Small intestine (tissue), 7 donors: ENCODE data around the gene MYCBPAP. TPM values are rescaled to one million over a fixed set of nuclear protein-coding genes. Genes with fewer than 3 reads are reported as not detected.

Experiments
- DNase-seq, 2 donors: peaks; one replicate each; pipeline versions ENCODE4 v3.0.0 to v3.0.0-alpha.2; 2013
- FAIRE-seq: peaks from 2 replicates; lab custom pipeline; 2012; peaks lifted over from hg19 to GRCh38; lab: Jason Lieb, UNC
- H3K27ac ChIP-seq, 3 donors: one replicate each; pipeline ENCODE4 v1.5.1; 2013; ENCODE audit warnings: low read length in 2 of 3, mild to moderate bottlenecking in 2 of 3, control low read depth in 1 of 3, inconsistent platforms in 1 of 3, low read depth in 1 of 3, moderate library complexity in 1 of 3
- H3K27me3 ChIP-seq, 3 donors: one replicate each; pipeline ENCODE4 v1.6.1; 2013; ENCODE audit warnings: low read length in 3 of 3, inconsistent platforms in 1 of 3; ENCODE audit not compliant: control insufficient read depth in 3 of 3, insufficient read depth in 3 of 3
- H3K36me3 ChIP-seq, 3 donors: one replicate each; pipeline ENCODE4 v1.6.1; 2013; ENCODE audit warnings: low read length in 3 of 3, inconsistent platforms in 1 of 3, low read depth in 1 of 3, mild to moderate bottlenecking in 1 of 3, moderate library complexity in 1 of 3; ENCODE audit not compliant: control insufficient read depth in 3 of 3, insufficient read depth in 2 of 3
- H3K4me1 ChIP-seq, 3 donors: one replicate each; pipeline ENCODE4 v1.6.1; 2013; ENCODE audit warnings: low read length in 2 of 3, inconsistent platforms in 1 of 3, low read depth in 1 of 3, mild to moderate bottlenecking in 1 of 3, moderate library complexity in 1 of 3; ENCODE audit not compliant: control insufficient read depth in 3 of 3, insufficient read depth in 2 of 3
- H3K4me3 ChIP-seq, 3 donors: one replicate each; pipeline ENCODE4 v1.5.1; 2013; ENCODE audit warnings: low read length in 3 of 3, control low read depth in 1 of 3, inconsistent platforms in 1 of 3, low read depth in 1 of 3, mild to moderate bottlenecking in 1 of 3, moderate library complexity in 1 of 3
- H3K9me3 ChIP-seq, 2 donors: one replicate each; pipeline ENCODE4 v1.6.1; 2013; ENCODE audit warnings: low read depth in 1 of 2, low read length in 1 of 2; ENCODE audit not compliant: control insufficient read depth in 2 of 2, insufficient read depth in 1 of 2
- WGBS, 3 donors: extraction: QIAGEN DNeasy Blood & Tissue Kit; methylation state at CpG; one replicate each; pipeline ENCODE4 v1.1.7; 2013; 5-methylcytosine and 5-hydroxymethylcytosine counted together
- polyA plus RNA-seq, 4 donors: library from polyadenylated mRNA; stranded (reverse) in 3 of 4; unstranded in 1 of 4; fragments of 200-250 nt in 3 of 4; fragments of 120-200 nt in 1 of 4; gene quantifications; one replicate each; pipeline versions ENCODE4 v1.2.1 to v1.2.3, GENCODE V29; 2013
- donor health status: healthy with polysubstance abuse.
- donor health status: control.
- donor health status: control.
- donor health status: Bipolar disorder and iron deficiency.
- donor health status: healthy.

MYCBPAP gene
- polyA plus RNA-seq, 4 donors: 0.13 to 1.6 (median 0.45) TPM; not detected in 1

DNA sequence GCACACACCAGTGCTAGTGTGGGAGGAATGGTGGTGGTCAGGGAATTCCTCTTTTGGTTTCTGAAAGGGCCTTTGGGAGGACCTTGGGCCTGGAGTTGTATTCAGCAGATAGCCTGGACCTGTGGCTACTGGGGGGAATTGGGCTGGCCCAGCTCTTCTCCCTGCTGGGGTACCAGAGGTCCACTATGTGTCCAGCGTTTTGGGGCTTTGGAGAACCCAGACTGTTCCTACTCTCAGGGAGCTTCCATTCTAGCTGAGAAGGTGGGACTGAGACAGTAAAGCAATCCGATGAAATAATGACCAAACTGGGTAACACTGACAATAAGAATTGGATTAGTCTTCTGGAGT, 26.7 kb downstream of the MYCBPAP start:
- H3K36me3 ChIP-seq: peaks cover 0 to 13% (median 0%) of the 10 kb centered on the region in 3 donors
- H3K4me3 ChIP-seq: peak overlapping the region in 1 of 3 donors; percentile 37
- H3K27ac ChIP-seq: peak overlapping the region in 2 of 3 donors; percentile 81 to 85
- H3K9me3 ChIP-seq: no peaks in the 10 kb centered on the region
- WGBS, 3 donors: 62 to 87% (median 69%) methylated on average over 2 of the region's 2 CpGs
- peaks cover 0 to 52% (median 5%) of the 10 kb centered on the region in 3 donors for H3K4me1 ChIP-seq
- FAIRE-seq (no peak), DNase-seq (no peak)
- H3K27me3 ChIP-seq: peaks cover 0 to 11% (median 7%) of the 10 kb centered on the region in 3 donors

DNA sequence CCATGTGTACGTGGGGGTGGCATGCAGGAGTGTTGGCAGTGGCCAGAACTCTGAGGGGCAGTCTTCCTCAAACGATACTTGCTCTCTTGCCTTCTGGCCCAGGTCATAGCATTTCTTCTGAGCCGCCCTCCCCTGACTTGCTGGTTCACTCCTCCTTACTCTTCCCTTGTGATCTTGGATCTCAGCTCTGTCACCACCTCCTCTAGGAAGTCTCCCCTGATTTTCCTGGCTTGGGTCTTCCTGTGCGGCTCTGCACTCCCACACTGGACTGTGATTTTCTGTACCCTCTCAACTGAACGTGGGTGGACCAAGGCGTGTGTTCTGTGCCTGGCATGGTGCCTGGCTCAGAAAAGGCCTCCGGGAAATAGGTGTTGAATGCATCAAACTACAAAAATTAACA, 27.2 kb downstream of the MYCBPAP start:
- no peak for FAIRE-seq
- Histone ChIP-seq H3K4me3 (no peak overlapping the region), H3K27ac (no peak overlapping the region), H3K36me3 (peaks cover 0 to 13% (median 0%) of the 10 kb centered on the region in 3 donors), H3K27me3 (peaks cover 0 to 11% (median 7%) of the 10 kb centered on the region in 3 donors), H3K9me3 (no peaks in the 10 kb centered on the region), H3K4me1 (peaks cover 0 to 55% (median 5%) of the 10 kb centered on the region in 3 donors)
- WGBS, 3 donors: 58 to 75% (median 62%) methylated on average over 7 of the region's 7 CpGs
- DNase-seq: no peak

DNA sequence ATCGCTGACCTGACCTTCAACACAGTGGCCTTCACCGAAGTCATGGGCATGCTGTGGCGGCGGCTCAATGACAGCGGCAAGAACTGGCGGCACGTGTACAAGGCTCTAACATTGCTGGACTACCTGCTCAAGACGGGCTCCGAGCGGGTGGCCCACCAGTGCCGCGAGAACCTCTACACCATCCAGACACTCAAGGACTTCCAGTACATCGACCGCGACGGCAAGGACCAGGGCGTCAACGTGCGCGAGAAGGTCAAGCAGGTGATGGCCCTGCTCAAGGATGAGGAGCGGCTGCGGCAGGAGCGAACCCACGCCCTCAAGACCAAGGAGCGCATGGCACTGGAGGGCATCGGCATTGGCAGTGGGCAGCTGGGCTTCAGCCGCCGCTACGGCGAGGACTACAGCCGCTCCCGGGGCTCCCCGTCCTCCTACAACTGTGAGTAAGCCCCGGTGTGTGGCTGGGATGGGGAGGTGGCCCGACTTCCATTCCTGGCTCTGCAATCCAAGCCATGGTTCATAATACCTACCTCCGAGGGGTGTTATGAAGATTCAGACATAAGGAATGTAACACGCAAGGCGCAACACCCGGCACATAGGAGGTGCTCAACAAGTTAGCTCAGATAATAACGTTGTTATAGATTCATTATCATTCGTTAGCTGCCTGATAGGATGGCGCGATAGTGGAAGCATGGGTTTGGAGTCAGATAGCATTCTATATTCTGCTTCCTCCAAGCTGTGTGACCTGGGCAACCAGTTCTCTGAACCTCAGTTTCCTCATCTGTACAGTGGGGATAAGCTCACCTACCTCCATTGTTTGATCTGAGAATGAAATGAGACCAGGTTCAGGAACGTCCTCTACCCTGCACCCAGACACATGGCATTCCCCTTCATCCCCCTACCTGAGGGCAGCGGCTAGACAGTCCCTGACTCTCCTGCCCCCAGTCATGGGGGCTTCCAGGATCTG, 28.7 kb downstream of the MYCBPAP start:
- Histone ChIP-seq H3K4me1 (peaks cover 0 to 61% (median 3%) of the 10 kb centered on the region in 3 donors), H3K27me3 (peaks cover 0 to 11% (median 2%) of the 10 kb centered on the region in 3 donors), H3K36me3 (peaks cover 0 to 20% (median 0%) of the 10 kb centered on the region in 3 donors), H3K9me3 (no peaks in the 10 kb centered on the region), H3K27ac (no peak overlapping the region), H3K4me3 (no peak overlapping the region)
- no peak for FAIRE-seq
- DNase-seq: no peak
- 89 to 93% (median 89%) methylated on average over 45 of the region's 45 CpGs for WGBS, 3 donors

DNA sequence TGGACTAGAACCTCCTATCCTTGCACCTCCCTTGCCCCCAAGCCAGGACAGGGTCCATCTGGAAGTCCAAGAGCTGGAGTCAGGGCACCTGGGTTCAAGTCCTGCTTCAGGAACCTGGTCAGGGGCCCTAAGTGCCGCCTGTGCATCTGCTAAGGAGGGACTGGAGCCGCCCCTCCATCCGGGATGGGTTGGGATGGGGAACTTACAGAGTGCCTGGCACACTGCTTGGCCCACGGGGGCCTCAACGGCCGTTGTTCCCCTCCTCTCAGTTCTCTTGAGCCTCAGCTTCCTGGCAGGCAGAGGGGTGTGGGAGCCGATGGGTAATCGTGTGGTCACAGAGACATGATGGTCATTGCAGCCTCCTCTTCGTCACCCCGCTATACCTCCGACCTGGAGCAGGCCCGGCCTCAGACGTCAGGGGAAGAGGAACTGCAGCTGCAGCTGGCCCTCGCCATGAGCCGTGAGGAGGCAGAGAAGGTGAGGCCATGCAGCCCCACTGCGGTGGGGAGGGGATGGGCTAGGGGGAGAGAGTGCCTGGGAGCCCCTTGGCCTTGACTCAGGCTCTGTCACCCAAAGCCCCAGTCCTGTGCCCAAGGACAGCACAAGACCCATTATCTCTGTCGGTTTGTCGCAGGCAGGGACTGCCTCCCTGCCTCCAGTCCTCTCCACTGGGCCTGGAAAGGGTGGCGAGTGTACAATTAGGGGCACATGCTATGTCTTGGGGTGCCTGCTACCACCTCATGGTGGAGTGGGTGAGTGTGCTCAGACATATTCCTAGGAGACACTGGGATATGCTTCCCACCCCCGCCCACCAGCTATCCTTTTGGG, 29.7 kb downstream of the MYCBPAP start:
- Histone ChIP-seq H3K4me3 (no peak overlapping the region), H3K27me3 (peaks cover 0 to 7% (median 2%) of the 10 kb centered on the region in 3 donors)
- DNase-seq: no peak

DNA sequence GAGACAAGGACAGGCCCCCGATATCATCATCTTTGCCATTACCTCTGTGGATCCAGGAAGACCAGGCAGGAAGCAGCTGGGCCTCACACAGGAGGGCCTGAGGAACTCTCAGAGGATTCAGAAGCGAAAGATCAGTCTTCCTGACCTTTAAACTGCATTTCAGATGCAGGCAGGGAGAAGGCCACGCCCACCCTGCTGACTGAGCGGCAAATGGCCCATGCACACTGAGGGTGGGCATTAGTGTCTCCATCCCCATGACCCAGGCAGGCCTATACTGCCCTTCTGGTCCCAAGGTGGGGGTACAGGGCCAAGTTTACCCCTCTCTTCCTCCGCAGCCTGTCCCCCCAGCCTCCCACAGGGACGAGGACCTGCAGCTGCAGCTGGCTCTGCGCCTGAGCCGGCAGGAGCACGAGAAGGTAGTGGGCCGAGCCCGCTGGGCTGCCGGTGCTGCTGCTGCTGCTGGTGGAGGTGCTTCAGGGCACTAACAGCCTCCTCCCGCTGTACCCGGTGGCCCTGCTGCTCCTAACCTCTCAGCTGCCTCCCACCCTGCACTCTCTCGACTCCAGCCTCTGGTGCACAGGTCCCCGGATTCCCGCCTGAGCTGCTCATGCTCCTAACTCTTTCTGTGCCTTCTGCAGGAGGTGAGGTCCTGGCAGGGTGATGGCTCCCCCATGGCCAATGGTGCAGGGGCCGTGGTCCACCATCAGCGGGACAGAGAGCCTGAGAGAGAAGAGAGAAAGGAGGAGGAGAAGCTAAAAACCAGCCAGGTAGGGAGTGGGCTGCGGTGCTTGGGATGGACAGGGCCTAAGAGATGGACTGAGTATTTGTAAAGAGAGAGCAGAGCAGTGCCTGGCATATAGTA, 30.5 kb downstream of the MYCBPAP start:
- Histone ChIP-seq H3K27me3 (no peaks in the 10 kb centered on the region), H3K36me3 (peaks cover 0 to 20% (median 0%) of the 10 kb centered on the region in 3 donors), H3K4me3 (no peak overlapping the region), H3K9me3 (no peaks in the 10 kb centered on the region), H3K27ac (peak overlapping the region; percentile 52 to 77 (median 52)), H3K4me1 (peaks cover 0 to 58% (median 5%) of the 10 kb centered on the region in 3 donors)
- WGBS, 3 donors: 33 to 58% (median 49%) methylated on average over 19 to 20 of the region's 20 CpGs
- FAIRE-seq (no peak), DNase-seq (peak; percentile 86 to 88)

More for the DNA sequence above, 29.7 kb downstream of the MYCBPAP start:
- H3K9me3 ChIP-seq: no peaks in the 10 kb centered on the region
- WGBS, 3 donors: 49 to 76% (median 61%) methylated on average over 17 to 20 of the region's 20 CpGs
- H3K36me3 ChIP-seq: peaks cover 0 to 20% (median 0%) of the 10 kb centered on the region in 3 donors
- peak overlapping the region; percentile 52 to 77 (median 52) for H3K27ac ChIP-seq
- peaks cover 0 to 58% (median 3%) of the 10 kb centered on the region in 3 donors for H3K4me1 ChIP-seq
- no peak for FAIRE-seq

DNA sequence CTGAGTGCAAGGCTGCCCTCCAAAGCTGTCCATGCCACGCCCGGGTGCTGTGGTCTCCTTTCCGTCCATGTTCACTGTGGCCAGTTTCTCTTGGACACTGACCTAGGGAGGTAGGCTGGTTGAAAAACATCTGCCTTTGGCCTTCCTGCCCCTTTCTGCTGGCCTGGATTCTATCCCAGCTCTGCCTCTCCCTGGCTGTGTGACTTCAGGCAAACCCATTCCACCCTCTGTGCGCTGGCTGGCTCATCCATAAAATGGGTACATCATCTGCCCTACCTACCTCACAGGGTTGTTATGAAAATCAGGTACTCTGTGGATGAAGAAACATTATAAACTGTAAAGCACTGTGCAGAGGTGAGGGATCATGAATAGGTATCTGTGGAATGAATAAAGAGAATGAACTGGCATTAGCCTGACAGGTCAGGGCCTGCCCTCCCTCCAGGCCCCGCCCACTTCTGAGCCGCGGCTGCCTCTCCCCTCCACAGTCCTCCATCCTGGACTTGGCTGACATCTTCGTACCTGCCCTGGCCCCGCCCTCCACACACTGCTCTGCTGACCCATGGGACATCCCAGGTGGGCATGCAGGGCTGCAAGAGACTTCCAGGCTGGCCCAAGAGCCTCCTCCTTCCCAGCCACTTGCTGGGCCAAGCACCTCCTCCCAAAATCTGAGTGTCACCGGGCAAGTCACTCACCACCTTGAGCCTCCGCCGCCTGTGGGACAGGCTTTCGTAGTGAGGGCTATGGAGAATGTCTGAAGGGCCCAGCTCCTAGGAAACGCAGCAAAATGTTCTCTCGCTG, 31.7 kb downstream of the MYCBPAP start:
- peak; percentile 50 to 75 for DNase-seq
- H3K36me3 ChIP-seq: peaks cover 0 to 20% (median 0%) of the 10 kb centered on the region in 3 donors
- no peak for FAIRE-seq
- H3K27me3 ChIP-seq: no peaks in the 10 kb centered on the region
- H3K27ac ChIP-seq: peak overlapping the region in 2 of 3 donors; percentile 3 to 21
- peaks cover 0 to 50% (median 7%) of the 10 kb centered on the region in 3 donors for H3K4me1 ChIP-seq
- 68 to 72% (median 68%) methylated on average over 15 of the region's 15 CpGs for WGBS, 3 donors
- H3K4me3 ChIP-seq: no peak overlapping the region
- no peaks in the 10 kb centered on the region for H3K9me3 ChIP-seq
